NCI-H1092 treated with DMSO at 0.1 percent for 48 hours (cell line): ENCODE results near the gene RAE1.

Experiments
- DNase-seq: peaks from one replicate; lab custom pipeline; 2025; lab: John Stamatoyannopoulos, UW

Gene RAE1

DNA sequence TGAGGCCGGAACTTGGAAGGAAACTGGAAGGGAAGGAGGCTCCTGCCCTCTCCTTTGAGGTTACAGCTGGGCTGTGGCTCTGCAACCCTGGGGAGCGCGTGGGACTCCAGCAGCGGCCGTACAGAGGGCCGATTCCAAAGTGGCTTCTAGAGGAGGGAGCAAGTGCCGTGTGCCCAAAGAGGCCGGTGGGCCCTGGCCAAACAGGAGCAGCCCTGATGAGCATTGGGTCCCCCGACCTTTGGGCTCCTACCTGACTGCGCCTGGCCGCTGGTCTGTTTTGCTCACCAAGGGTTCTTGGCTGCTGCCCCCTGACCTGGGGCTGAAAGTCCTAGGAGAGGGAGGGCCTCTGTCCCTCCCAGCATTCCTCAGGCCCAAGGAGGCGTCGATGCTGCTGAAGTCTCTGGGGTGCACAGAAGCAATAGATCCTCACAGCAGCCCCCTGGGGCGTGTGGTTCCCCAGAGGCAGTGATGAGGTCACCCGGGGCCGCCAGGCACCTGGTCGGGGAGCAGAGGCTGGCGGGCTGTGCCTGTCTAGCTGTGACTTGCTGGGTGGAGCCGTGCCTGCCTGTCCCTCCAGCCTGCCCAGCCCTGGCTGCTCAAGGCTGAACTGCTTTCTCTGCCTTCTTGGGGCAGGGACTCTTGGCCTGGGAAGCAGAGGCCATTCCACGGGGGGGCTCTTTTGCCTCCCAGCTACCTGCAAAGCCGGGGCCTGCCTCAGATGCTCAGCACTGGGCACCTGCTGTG lies 49.9 kb downstream of the RAE1 start:
- DNase-seq = no peak

- no peak for DNase-seq
These were observed 50.5 kb downstream of the RAE1 start for GRCh38 chr20:57401565-57401918.

GRCh38 chr20:57402206-57403125 lies 51.4 kb downstream of the RAE1 start:
- no peak for DNase-seq

- no peak for DNase-seq
These were observed 52.2 kb downstream of the RAE1 start for GRCh38 chr20:57403216-57403615.

- no peak for DNase-seq
These were observed 53.0 kb downstream of the RAE1 start for GRCh38 chr20:57404006-57404405.

DNA sequence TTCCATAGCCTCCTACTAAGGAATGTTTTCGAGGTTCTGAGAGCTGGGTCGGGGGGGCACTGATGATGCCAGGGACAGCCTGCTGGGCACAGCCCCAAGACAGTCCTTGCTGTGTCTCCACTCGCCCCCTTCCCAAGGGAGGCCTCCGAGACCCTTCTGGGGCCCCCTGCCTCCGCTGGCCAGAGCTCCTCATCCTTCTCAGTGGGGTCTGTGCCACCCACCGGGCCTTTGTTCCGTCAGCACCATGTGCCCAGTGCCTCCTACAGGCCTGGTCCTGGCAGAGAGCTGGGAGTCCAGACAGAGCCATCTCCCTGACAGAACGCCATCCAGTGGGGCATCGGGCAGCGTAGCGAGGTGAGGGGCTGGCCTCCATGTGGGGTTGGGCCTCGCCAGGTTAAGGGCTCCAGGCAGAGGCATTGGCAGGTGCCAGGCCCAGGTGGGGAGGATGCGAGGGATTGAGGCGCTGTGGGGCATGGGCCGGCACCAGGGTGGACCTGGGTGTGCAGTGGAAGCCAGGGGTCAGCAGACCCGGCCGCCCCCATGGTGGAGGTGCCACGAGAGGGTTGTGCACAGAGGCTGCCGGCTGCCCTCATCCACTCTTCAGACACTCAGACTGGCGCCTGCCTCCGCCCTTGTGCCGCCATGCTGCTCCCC lies 53.5 kb downstream of the RAE1 start:
- DNase-seq = no peak

DNA sequence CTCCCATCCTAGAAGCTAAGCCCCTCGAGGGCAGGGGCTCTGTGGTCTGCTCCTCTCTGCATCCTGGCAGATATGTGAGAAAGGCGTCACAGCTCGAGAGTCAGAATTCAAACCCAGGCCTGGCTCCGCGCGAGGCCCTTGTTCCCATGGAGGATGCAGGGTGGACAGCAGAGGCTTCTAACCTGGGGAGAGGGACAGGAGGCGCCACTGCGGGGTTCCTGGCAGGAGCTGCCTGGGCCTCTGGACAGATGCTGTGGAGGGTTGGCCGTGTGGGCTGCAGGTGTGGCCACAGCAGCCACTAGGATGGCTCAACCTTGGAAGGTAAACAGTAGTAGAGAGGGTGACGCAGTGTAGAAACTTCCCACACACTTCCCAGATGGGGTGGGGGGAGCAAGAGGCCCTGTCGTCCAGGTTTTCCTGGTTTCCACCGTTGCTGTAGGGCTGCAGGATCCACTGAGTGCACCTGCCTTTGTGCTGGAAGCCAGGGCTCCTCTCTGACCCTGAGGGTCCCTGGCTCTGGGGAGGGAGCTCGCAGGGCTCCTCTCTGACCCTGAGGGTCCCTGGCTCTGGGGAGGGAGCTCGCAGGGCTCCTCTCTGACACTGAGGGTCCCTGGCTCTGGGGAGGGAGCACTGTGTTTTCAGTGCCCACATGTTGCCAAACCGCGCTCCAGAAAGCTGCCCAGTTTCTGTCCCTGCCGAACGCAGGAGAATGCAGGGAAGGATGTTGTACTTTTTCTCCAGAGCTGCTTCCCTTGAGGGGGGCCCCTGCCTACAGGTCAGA lies 54.4 kb downstream of the RAE1 start:
- no peak for DNase-seq

GRCh38 chr20:57407541-57407956 lies 56.5 kb downstream of the RAE1 start:
- DNase-seq = no peak

DNA sequence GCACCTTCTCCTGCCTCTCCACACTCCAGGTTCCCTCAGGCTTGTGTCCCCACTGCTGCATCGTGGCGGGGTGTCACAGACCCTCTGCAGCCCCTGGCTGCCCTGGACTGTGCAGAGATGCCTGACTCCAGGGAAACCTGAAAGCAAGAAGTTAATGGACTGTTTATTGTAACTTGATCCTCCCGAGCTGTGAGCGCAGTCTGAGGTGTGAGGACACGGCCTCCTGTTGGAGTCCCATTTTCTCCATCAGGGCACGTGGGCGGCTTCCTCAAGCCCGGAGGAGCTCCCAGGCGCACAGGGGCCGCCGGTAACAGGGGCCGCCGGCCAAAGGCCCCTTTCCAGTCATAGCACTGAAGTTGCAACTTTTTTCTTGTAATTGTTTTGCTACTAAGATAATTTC lies 57.1 kb downstream of the RAE1 start:
- DNase-seq = no peak

DNA sequence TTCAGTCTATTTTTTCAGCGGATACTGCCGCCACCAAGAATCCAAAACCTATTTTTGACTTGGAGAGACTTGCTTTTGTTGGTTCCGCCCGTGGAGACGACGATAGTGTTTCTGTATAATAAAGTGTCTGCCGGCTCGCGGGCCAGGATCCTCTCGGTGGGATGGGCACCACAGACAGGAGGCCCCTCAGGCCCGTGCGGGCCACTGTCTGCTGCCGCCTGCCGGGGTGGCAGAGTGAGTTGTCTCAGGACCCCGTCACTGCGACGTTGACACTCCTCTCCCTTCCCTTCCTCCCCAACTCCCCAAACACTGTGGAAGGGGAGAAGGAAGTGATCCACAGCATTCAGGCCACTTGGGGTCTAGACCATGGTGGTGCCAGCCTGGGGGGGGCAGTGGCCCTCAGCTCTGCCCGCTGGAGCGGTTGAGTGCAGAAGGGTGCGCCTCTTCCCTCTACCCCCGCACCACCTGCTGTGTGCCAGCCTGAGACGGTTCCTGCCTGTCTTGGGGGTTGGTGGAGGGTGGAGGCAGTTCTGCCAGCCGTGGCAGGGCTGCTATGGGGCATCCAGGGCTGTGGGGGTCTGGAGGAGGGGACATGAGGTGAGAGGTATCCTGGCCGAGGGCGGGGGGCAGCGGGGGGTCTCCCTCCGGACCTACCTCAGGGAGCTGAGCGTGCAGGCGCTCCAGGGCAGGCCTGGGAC lies 57.6 kb downstream of the RAE1 start:
- no peak for DNase-seq

DNA sequence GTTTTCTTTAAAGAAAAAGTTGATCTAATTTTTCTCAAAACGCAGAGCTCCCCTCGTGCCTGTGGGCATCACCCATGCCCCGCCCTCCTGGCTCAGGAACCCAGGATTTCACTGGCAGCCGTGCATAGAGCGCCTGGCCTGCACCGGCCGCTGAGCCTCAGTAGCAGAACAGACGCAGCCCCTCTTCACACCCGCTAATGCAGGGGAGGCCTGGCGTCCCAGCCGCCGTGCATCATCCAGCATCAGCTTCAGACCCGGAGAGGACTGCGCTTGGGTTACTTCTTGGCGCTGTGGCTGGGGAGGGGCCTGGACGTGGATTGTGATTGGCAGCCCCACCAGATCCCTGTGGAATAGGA lies 58.2 kb downstream of the RAE1 start:
- no peak for DNase-seq

GRCh38 chr20:57409672-57410397 lies 58.8 kb downstream of the RAE1 start:
- DNase-seq = no peak

GRCh38 chr20:57410398-57410920 lies 59.4 kb downstream of the RAE1 start:
- no peak for DNase-seq

GRCh38 chr20:57410924-57411323 lies 59.9 kb downstream of the RAE1 start:
- DNase-seq = no peak

DNA sequence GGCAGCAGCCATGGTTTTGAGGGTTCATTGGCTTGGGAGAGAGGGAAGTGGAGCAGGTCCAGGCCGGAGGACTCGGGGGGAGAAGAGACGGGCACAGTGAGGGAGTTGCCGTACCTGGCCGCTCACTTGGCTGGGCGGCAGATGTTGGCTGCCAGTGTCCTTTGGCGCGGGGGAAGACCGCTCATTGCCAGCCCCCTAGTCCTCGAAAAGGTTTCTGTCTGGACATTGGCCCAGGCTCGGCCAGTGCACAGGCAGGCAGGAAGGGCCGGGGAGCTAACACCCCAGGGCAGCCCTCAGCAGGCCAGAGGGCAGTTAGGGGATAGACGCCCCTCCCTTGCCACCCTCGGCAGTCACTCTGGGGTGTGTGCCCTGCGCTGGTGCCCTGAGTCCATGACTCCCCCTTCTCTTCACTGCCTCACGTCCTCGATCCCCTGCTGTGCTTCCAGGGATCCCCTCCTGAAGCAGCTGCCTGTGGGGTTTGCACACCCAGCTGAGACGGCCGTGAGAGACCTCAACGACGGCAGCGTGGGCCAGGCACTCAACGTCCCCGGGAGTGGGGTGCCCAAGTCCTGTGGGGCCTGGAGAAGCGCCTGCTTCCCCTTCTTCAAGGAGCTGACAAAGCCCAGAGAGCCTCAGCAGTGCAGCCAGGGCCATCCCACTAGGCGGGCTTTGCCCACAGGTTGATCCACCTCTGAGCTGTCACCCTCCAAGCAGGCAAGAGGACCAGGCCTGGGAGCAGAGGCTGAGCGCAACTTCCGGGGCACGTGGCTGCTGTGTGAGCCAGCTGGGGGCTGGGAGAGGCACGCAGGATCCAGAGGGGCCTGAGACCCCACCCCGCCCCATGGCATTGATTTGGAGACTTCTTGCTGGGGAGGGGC lies 60.6 kb downstream of the RAE1 start:
- no peak for DNase-seq

- DNase-seq = no peak
These were observed 61.4 kb downstream of the RAE1 start for GRCh38 chr20:57412347-57413029.

DNA sequence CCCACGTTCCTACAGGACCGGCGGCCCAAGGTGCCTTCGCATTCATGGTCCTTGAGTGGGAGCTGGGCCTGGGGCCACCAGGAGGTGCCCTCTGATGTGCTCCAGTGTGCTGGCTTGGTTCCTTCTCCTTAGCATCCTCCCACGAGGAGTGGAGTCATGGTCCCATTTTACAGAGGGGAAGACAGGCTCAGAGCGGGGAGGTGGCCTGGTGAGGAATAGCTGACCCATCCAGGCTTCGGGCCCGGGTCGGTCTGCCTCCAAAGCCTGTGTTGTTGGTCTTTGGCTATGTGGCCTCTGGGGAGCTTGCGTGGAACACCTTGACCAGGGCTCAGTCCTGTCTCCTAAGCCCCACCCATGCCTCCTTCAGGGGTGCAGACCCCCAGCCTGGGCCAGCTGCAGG lies 62.9 kb downstream of the RAE1 start:
- DNase-seq = no peak

- DNase-seq = no peak
These were observed 64.0 kb downstream of the RAE1 start for GRCh38 chr20:57414867-57415592.
